Measurements from ENCODE around the gene C2CD3. TPM values are rescaled to one million over a fixed set of nuclear protein-coding genes. Genes with fewer than 3 reads are reported as not detected.

Gene C2CD3
- total RNA-seq, 1 donor from 2014 or later: 12.2 TPM

DNA sequence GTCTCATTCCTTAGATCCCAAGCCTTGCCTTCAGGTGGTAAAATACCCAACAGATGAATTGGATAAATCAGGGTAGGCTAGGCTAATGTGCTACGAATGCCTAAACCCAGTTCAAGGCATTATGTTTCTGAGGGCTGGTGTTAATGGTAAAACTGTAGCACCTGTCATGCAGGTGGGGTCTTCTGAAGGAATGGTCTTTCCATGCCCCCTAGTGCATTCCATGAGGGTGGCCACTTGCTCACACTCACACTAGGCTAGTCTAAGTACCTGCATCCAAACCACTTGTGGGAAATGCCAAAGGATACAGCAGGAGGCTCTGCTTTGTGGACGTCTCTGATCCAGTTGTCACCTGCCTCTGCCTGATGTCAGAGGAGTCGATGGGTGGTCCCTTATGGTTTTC is 137.8 kb downstream of the C2CD3 start:
- DNase-seq (ENCODE audit: low read depth): no peak
- H3K27me3 ChIP-seq (ENCODE audit: control insufficient read depth, insufficient read depth, low read length): no peaks in the 10 kb centered on the region
- H3K4me3 ChIP-seq (ENCODE audit: low read depth, low read length): no peak overlapping the region
- H3K36me3 ChIP-seq (ENCODE audit: control insufficient read depth, insufficient read depth, low read length): peaks cover 2% of the 10 kb centered on the region
- TF ChIP-seq, protein P1, sequence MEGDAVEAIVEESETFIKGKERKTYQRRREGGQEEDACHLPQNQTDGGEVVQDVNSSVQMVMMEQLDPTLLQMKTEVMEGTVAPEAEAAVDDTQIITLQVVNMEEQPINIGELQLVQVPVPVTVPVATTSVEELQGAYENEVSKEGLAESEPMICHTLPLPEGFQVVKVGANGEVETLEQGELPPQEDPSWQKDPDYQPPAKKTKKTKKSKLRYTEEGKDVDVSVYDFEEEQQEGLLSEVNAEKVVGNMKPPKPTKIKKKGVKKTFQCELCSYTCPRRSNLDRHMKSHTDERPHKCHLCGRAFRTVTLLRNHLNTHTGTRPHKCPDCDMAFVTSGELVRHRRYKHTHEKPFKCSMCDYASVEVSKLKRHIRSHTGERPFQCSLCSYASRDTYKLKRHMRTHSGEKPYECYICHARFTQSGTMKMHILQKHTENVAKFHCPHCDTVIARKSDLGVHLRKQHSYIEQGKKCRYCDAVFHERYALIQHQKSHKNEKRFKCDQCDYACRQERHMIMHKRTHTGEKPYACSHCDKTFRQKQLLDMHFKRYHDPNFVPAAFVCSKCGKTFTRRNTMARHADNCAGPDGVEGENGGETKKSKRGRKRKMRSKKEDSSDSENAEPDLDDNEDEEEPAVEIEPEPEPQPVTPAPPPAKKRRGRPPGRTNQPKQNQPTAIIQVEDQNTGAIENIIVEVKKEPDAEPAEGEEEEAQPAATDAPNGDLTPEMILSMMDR (IDR thresholded peaks at IDR 0.05; ENCODE audit: insufficient read depth, low read length, poor library complexity, severe bottlenecking): no peak

DNA sequence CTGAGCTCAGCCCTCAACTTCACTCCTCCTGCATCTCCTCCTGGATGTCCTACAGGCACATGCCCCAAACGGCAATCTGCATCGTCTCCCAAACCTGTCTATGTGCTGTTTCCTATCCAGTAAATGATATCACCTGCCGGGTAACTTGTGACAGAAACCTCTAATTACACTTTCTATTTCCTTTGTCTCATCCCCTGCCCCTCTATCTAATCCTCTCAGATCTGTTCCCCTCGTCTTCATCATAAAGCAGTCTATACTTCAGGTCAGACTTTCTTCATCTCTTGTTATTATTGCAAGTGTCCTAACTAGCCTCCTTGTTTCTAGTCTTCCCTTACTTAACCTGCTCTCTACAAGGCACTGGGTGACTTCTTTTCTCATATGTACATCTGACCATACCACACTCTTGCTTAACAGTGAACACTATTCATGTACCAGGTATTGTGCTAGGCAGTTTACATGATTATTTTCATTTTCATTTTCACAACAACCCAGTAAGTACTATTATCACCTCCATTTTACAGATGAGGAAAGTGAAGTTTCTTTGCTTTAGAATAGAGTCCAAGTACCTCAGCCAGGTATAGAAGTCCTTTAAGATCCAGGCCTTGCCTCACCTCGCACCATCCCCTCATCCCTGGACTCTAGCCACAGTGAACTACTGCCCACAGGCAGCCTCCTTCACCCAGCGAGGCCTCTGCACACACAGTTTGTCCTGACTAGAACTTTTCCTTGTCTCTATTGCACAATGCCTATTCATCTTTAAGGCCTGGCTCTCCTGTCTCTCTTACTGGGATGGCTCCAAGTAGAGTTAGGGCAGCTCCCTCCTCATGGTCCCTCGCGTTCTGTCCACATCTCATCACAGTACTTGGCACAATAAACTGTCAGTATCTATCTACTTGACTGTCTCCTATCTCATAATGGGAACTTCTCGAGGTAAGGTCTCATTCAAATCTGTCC is 139.8 kb downstream of the C2CD3 start:
- TF ChIP-seq, protein P1 (IDR thresholded peaks at IDR 0.05; ENCODE audit: insufficient read depth, low read length, poor library complexity, severe bottlenecking): no peak
- Histone ChIP-seq H3K4me3 (ENCODE audit: low read depth, low read length) (no peak overlapping the region), H3K27me3 (ENCODE audit: control insufficient read depth, insufficient read depth, low read length) (no peaks in the 10 kb centered on the region), H3K36me3 (ENCODE audit: control insufficient read depth, insufficient read depth, low read length) (peaks cover 2% of the 10 kb centered on the region)
- DNase-seq (ENCODE audit: low read depth): no peak

DNA sequence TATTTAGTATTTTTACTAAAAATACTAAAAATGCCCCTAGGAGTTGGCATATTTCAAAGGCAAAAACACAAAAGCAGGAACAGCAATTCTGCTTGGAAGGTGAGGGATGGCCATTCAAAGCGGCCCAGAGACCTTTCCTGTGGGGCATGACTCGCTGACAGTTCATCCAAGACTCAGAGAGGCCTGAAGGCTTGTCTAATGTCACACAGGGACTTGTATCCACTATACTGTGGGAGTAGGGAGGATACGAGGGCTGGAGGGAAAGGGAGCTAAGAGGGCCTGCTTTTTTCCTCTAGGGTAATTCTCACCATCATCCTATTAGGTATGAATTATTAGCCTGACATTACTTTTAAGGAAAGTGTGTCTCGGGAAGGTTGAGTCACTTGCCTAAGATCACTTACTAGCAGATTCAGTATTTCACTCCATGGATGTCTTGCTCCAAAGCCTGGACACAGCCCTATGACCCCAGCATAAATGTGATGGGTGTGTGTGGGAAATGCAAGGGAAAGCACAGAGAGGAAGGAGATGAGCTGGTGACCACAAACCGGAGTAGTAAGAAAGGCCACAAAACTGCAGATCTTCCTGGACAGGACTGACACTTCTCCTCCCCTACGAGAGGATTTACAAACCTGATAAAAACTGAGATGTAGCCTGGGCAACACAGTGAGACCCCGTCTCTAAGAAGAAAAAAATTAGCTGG is 145.2 kb downstream of the C2CD3 start:
- Histone ChIP-seq H3K4me3 (ENCODE audit: low read depth, low read length) (no peak overlapping the region), H3K36me3 (ENCODE audit: control insufficient read depth, insufficient read depth, low read length) (no peaks in the 10 kb centered on the region), H3K27me3 (ENCODE audit: control insufficient read depth, insufficient read depth, low read length) (no peaks in the 10 kb centered on the region)
- TF ChIP-seq, protein P1 (IDR thresholded peaks at IDR 0.05; ENCODE audit: insufficient read depth, low read length, poor library complexity, severe bottlenecking): no peak
- DNase-seq (ENCODE audit: low read depth): no peak

DNA sequence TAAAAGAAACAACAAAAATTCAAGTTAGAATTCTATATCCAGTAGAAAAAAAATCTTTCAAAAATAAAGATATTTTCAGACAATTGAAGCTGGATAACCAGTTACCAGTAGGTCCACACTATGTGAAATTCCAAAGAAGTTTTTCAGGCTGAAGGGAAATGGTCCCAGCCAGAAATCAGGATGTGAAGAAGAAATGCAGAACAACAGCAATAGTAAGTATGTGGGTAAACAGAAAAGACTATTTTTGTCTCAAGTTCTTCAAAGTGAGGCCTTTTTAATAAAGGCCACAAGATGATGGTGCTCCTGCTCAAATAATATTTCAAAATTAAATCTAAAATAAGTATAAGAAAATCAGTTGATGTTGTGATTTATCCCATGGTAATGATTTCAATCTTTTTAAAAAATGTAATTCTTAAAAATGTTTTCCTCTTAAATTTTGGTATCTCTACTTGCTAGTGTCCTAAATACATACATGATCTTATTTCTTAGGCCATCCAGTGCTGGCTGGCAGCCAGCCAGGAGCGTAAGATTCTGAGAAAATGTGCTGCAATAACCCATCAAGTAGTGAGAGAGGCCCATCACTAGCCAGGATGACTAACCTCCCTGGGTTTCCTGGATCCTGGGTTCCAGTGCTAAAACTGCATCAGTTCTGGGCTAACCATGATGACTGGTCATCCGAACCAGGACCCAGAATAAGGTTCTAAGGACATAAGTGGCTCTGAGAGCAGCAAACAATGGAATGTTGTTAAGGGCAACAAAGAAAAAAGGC is 146.4 kb downstream of the C2CD3 start:
- no peaks in the 10 kb centered on the region for H3K36me3 ChIP-seq (ENCODE audit: control insufficient read depth, insufficient read depth, low read length)
- TF ChIP-seq, protein P1 (IDR thresholded peaks at IDR 0.05; ENCODE audit: insufficient read depth, low read length, poor library complexity, severe bottlenecking): no peak
- H3K27me3 ChIP-seq (ENCODE audit: control insufficient read depth, insufficient read depth, low read length): no peaks in the 10 kb centered on the region
- no peak overlapping the region for H3K4me3 ChIP-seq (ENCODE audit: low read depth, low read length)
- DNase-seq (ENCODE audit: low read depth): no peak

DNA sequence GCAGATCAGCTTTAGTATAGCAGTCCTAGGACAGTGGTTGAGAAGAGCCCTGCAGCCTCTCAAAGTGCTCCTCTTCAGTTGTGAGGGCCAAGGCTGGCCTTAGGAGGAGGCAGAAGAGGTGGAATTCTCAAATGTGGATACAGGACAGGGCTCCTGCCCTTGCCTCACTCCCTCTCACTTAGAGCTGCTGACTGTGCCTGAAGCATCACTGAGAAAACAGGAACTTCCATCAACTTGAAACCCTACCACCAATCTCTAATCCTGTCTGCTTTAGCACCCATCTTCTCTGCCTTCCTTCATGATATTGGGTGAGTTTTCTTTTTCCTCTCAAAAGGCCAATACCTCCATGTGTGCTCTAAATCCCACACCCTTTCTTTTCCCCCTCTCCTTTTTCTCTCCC is 147.5 kb downstream of the C2CD3 start:
- DNase-seq (ENCODE audit: low read depth): no peak
- TF ChIP-seq, protein P1 (IDR thresholded peaks at IDR 0.05; ENCODE audit: insufficient read depth, low read length, poor library complexity, severe bottlenecking): no peak
- no peaks in the 10 kb centered on the region for H3K27me3 ChIP-seq (ENCODE audit: control insufficient read depth, insufficient read depth, low read length)
- no peak overlapping the region for H3K4me3 ChIP-seq (ENCODE audit: low read depth, low read length)
- no peaks in the 10 kb centered on the region for H3K36me3 ChIP-seq (ENCODE audit: control insufficient read depth, insufficient read depth, low read length)
